Testis (tissue), 2 donors: ENCODE results near the gene CTAG1B.
"Not testable (repeated sequence)": the region's sequence is repeated elsewhere in the genome, so short reads cannot be mapped to it uniquely, and the experiment has no call there.

Experiments used
- POLR2A ChIP-seq: fragments of 450-650 bp; IDR thresholded peaks from one replicate; pipeline ENCODE4 v1.6.1; 2017; ENCODE audit warnings: antibody characterized with exemption, mild to moderate bottlenecking, moderate library complexity
- TF ChIP-seq, protein P1 (sequence below), 3 experiments: fragments of 450-650 bp in 2 of 3; fragments of 200-600 bp in 1 of 3; sonication (generic) in 1 of 3; IDR thresholded peaks; one replicate each; pipeline ENCODE4 v1.5.1; 2016 to 2019; ENCODE audit warnings: antibody characterized with exemption in 3 of 3, mild to moderate bottlenecking in 2 of 3, moderate library complexity in 1 of 3

DNA sequence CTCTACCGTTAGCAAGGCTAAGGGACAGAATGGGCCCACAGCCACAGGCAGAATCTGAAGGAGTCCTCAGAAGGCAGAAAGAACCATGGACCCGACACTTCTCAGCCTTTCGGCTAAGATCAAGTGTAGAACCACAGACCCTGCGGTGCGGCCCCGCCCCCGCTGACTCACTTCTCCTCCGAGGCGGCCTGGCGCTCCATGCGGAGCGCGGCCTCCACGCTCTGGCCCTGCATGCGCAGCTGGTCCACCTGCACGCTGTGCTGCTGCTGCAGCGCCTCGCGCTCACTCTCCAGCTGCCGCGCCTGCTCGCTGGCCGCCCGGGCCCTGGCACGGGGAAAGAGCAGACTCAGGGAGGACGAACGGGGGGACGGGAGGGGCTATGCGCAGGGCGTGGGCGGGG is 24.6 kb upstream of the CTAG1B start:
- TF ChIP-seq POLR2A = not testable (repeated sequence)
- TF ChIP-seq, protein P1, sequence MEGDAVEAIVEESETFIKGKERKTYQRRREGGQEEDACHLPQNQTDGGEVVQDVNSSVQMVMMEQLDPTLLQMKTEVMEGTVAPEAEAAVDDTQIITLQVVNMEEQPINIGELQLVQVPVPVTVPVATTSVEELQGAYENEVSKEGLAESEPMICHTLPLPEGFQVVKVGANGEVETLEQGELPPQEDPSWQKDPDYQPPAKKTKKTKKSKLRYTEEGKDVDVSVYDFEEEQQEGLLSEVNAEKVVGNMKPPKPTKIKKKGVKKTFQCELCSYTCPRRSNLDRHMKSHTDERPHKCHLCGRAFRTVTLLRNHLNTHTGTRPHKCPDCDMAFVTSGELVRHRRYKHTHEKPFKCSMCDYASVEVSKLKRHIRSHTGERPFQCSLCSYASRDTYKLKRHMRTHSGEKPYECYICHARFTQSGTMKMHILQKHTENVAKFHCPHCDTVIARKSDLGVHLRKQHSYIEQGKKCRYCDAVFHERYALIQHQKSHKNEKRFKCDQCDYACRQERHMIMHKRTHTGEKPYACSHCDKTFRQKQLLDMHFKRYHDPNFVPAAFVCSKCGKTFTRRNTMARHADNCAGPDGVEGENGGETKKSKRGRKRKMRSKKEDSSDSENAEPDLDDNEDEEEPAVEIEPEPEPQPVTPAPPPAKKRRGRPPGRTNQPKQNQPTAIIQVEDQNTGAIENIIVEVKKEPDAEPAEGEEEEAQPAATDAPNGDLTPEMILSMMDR (IDR thresholded peaks at IDR 0.05) = not testable (repeated sequence)
